CD4-positive, alpha-beta T cell treated with Interleukin-21 for 1 hour (primary cell): ENCODE data around the gene NT5DC3.

Experiments used
- DNase-seq: peaks from one replicate; pipeline ENCODE4 v3.0.0-alpha.2; 2020

Gene NT5DC3

DNA sequence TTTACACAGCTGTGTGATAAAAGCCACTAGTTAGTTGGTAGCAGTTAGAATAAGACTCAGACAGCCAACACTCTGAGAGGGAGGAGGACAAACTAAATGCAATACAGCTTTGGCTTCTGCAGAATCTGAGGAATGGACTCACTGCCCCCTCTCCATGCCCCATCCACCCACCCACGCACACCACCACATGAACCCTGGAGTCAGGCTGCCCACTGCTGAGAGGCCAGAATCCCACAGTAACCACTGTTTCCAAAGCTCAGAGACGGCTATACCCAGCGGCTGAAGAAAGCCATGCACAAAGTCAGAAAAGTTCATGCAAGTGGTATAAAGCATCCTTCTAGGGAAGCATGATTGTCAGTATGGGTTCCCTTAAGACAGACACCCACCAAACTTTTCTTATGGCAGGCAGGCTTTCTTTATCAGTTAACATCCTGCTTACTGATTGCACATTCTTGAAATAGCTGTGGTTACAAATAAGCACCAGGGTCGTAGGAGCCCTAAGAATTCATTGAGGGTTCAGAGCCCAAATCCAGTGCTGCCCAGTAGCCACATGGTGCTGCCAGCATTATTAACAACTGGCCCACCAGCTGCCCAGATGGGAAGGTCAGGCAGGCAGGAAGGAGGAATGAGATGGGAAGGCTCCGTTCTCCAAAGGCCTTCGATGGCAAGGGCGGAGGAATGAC is 61.5 kb downstream of the NT5DC3 start:
- DNase-seq: no peak

DNA sequence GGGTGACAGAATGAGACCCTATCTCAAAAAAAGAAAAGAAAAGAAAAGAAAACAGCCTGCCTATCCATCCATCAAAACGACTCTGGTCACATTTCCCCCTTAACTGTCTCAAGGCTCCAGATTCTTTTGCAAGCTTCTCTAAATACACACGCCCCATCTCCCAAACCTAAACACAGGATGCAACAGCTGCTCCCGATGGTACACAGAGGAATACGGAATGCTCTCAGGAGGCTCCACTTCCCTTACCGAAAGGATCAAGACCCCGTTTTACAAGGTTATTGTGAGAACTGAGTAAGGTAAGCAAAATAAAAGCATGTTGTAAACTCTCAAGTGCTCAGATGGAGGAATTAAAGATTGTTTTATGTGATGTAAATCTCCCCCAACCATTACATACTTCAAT is 62.3 kb downstream of the NT5DC3 start:
- no peak for DNase-seq

DNA sequence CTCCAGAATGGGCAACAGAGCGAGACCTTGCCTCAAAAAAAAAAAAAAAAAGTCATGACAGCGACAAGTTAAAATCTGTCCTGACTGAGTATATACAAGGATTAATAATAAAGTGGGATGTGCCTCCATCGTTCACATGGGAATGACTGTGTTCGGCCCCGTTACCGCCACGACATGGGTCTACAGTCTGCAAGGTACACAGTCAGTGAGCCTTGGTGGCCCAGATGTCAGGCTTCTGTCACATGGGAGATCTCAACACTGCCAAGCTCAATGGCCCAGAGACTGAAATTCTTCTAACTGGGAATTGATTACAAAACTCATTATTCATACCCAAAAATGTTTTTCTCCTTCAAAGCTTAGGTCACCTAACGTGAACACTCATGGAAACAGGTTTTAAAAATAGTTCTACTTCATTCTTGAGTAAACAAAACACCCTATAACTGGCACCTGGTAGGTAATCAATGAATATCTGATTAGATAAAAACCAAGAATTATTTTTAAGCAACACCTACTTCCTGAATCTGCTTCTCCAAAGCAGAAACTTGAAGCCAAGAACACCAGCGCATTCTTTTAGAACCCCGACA is 66.0 kb downstream of the NT5DC3 start:
- no peak for DNase-seq

DNA sequence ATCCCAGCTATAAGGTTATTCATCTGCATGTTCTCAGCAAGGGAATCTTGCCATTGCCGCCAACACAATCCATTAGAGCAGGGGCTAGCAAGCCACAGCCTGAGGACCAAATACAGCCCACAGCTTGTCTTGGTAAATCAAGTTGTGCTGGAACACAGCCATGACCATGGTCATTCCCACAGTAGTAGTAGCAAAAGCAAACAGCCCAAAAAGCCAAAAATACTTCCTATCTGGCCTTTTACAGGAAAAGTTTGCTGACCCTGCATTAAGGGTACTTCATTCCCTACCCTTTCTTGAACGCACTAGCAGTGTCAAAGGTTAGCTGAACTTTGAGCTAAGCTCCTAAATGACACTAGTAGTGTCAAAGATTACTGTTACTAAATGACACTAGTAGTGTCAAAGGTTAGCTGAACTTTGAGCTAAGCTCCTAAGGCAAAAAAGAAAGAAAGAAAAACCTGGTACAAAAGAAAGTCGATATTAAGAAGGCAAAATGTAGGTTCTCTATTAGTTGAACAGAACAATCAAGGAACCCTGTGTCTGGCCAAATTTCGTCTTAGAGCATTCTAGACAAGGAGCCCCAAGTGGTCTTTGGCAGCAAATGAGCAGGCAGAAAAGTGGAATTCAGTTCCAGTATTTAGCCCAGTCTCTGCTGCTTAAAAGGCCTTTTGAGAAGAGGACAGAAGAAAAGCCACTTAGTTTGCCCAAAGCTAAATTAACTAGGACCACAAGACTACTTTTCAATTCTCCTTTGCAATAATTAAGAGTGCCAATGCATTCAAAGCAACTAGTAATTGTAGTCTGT is 67.7 kb downstream of the NT5DC3 start:
- DNase-seq: no peak

DNA sequence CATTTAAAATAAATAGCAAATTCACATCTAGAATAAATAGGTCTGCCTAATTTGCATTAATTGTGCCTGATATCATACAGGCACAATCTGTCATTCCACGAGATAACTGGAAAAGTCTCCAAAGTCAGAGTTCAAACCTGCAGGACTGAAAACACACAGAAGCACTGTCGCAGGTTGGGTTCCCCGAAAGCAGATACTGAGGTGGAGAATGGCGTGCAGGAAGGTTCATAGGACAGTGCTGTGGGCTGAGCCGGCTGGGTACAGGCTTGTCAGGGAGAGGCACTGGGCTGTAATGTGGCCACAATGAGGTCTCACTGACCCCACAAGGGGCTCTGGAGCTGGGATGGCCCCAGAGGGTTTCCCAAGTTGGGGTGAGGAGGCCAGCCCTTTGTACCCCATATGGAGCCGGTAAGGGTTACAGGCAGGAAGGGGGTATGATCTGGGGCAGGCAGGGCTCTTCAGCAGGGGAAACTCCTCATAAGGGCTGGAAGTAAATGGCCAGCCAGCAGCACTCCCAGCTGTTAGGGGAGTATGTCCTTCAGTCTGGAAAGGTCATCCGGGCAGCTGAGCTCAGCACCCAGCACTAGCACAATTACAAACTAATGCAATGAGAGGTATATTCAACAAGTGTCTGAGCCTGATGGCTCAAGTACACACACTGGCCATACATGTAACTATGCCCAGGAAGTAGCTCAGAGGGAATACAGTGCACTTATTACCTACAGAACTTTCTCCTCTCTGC is 68.5 kb downstream of the NT5DC3 start:
- no peak for DNase-seq

DNA sequence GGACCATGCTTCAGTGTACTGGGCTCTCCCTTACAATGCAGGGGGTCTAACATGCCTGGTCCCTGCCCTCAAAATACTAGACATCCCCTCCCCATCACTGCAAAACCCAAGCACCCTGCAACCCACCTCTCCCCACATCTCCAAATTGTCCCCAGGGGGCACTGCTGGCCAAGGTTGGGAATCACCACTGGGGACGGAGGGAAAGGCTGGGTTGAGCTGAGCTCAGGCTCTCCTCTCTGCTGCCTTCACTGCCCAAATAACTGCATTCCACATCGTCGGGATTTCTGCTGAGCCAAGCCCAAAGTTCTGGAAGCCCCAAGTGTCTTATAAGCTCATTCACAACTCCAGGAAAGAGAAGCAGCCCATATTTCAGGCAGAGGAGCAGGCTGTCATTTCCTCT is 69.6 kb downstream of the NT5DC3 start:
- DNase-seq: no peak

DNA sequence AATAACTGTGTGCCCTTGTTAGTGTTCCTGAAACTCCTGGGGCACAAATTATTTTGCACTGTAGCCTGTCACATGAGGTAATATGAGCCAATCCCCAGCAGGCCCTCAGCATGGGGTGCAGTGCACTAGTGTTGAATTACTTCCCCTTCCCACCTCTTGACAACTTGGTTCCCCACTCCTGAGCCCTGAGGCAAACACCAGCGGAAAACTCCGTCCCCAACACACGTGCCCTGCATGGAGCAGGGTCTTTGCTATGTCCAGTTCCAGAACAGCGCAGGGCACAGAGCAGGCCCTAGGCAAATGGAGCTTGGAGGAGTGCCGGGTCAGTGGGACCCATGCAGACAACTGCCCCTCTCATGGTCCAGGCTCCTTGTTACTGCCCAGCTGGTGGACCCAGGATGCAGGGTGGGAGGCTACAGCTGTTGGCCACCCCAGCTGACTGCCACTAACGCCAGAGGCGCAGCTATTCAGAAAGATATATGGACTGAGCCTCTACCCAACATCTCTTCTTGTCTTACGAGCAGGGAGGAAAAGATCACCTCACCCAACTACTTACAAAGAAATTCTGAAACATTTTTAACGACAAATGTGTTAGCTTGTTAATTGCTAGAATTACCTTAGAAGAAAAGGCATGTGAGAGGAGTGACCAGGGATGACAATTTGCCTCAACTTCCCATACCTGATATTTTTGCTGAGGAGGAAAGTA is 71.6 kb downstream of the NT5DC3 start:
- no peak for DNase-seq

DNA sequence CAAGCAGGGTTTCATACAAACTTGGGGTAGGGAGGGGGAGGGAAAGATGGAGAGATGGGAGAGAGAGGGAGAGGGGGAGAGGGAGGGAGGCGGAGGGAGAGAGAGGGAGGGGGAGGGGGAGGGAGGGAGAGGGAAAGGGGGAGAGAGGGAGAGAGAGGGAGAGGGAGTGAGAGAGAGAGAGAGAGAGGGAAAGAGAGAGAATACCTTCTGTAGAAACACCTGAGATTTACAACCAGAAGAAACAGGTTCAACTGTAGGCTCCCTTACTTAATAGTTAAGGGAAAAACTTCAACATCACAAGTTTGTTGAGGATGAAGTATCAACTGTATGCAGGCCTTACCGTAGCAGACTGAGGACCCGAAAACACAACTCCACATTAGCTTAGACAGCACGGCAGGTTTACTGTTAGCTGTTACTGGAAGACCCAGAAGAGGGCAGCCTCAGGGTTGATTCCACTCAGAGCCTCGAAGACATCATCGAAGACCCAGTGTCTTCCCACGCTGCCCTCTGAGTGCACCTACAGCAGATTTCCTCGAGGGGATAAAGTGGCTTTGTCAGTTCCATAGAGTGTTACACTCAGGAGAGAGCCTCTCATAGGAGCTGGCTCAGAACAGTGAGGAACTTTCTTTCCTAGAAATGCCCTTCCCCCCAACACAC is 72.4 kb downstream of the NT5DC3 start:
- no peak for DNase-seq

DNA sequence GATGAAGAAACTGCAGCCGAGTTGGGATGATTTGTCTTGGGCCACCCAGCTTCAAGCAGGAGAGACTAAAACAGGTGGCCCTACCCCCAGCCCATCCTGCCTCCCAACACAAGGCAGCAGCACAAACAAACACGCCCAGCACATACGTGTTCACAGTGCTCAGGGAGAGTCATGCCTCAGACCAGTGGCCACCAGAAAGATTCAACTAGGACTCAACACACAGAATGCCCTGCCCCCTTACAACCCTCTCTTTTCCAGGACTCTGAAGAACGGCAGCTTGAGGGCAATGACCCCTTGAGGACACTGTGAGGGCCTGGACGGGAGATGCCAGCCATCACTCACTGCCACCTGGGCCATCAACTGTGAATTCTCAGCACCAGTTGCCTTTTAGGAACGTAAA is 75.0 kb downstream of the NT5DC3 start:
- no peak for DNase-seq

DNA sequence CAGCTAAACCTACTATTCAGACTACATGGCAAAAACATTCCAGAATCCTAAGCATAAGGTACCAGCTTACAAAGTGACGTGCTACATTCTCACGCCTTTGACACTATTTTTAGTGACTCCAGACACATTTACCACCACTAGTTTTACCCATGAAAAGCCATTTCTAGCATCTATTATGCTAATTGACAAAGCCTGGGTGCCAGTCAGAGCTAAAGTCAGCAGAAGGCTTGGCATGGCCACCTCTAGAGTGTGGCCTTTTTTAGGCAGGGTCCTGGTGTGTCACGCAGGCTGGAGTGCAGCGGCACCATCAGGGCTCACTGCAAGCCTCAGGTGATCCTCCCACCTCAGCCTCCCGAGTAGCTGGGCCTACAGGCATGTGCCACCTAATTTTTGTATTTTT is 75.7 kb downstream of the NT5DC3 start:
- DNase-seq: no peak

DNA sequence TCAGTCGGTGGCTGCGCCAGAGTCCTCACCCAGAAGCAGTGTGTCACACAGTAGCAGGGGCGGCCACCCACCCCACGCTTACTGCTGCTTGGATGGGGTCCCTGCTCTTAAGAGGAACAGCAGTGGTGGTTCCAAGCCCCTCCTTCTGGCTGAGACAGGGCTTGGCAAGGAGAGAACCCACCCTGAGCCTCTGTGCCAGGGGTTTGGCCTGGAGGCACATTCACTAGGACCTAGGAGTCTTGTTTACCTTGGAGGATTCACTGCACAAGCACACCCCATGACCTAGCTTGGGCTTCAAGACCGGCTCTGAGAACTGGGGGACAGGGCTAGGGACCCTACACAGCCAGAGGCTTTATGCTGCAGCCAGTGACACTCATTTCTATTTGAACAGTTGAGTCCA is 78.6 kb downstream of the NT5DC3 start:
- no peak for DNase-seq

DNA sequence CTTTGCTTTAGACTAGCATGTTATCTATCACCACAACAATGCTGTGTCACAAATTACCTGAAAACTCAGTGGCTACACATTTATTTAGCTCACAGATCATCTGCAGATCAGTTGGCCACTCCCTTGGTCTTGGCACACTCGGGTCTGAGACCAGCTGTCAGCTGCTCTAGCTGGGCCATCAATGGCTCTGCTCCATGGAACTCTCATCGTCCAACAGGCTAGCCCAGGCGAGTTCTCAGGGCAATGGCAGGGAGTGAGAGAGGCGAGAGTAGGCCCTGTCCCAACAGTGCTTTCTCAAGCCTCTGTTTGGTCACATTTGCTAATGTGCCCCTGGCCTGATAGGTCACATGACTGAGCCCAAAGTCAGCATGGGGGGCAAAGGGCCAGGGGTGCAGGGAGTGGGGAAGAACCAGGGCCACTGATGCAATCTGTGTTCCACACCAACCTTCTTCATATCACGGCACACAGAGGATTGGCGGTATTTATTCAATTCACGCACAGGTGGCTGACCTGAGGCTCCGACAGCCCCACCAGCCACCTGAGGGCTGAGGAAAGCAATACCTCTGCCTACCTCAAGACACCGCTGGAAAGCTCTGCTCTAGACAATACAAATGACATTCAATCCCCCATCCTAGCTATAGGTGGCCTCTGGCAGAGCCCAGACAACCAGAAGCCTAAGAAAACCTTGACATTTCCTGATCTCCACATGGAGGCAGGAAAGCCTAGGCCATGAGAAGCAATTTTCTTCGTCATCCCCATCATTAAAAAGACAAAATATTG is 82.5 kb downstream of the NT5DC3 start:
- DNase-seq: no peak

DNA sequence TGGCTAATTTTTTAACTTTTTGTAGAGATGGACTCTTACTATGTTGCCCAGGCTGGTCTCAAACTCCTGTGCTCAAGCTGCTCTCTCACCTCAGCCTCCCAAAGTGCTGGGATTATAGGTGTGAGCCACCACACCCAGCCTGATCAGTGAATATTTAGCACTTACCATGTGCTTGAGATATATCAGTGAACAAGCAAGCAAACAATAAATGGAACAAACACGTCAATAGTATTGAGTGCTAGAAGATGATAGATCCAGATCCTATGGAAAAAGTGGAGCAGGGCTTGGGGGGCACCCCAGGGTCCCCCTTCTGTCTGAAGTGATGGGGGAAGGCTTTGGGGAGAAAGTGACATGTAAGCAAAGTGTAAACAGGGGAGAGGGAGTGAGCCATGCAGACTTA is 83.8 kb downstream of the NT5DC3 start:
- no peak for DNase-seq

DNA sequence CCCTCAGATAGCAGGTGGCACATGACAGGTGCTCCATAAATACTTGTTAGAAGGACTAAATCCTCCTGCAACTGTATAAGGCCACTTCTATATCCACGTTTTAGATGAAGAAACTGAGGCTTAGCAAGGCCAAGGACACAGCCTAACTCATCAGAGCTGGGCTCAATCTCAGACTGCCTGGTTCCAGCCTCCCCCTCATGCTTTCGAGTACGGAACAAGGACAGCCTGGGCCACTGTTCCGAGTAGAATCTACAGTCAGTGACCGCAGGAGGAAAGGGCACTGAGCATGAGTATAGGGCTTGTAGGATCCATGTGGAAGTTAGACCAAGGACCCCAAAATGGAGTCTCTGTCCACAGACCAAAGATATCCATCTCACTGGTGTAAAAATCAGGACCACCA is 84.6 kb downstream of the NT5DC3 start:
- DNase-seq: no peak

DNA sequence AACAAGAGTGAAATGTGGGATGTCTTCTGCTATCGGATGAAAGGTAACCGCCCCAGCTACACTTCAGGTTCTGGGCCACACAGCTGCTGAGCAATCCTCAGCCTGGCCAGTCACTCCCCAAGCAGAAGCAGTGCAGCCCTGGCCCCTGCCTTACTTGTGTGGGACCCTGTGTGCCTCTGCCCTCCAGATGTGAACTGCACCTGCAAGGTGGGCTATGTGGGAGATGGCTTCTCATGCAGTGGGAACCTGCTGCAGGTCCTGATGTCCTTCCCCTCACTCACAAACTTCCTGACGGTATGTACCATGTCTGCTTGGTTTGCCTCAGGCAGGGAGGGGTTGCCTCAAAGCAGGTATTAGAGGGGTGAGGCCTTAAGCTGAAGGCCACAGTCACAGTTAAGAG is 85.6 kb downstream of the NT5DC3 start:
- no peak for DNase-seq

DNA sequence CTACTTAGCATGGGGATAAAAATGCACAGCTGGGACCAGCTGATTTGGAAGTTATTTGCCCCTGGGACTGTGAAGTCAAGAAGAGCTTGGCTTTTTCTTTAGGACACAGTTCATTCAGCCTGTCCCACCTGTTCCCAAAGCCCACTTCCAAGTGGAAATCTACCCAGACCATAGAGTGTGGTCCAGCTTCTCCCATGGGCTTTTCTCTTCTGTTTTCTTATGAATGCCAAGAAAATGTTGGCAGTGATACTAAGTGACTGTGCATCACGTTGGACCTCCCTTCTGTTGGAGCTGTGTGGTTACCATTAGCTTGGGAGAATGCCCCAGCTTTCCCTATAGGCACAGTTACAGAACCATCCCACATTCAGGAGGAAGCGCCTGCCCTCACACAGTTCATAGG is 89.4 kb downstream of the NT5DC3 start:
- no peak for DNase-seq

DNA sequence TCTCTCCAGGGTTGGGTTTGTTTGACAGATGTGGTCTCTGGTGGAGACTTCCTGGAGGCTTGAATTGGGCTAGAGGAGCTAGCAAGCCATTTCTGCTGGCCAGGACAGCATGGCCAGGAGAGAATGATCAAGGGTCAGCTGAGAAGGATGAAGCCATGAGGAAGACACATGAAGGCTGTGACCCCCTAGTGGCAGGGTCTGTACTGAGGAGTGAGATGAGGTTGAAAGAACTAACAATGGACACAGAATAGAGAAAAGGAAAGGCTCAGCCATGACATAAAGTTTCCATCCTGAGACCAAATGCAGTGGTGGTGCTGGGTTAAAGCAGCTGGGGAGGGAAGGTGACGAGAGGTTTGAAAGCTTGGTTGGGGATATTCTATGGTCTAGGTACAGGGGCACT is 89.9 kb downstream of the NT5DC3 start:
- no peak for DNase-seq

DNA sequence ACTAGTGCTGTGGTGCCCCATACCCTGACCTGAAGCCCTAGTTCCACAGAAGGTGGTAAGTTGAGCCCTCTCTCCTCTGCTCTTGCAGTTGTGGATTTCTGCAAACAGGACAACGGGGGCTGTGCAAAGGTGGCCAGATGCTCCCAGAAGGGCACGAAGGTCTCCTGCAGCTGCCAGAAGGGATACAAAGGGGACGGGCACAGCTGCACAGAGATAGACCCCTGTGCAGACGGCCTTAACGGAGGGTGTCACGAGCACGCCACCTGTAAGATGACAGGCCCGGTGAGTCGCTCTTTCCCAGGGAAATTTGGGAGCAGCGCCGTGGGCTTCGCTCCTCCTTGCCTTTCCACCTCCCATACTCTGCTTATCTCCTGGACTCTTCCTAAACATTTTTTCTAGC is 92.2 kb downstream of the NT5DC3 start:
- no peak for DNase-seq

DNA sequence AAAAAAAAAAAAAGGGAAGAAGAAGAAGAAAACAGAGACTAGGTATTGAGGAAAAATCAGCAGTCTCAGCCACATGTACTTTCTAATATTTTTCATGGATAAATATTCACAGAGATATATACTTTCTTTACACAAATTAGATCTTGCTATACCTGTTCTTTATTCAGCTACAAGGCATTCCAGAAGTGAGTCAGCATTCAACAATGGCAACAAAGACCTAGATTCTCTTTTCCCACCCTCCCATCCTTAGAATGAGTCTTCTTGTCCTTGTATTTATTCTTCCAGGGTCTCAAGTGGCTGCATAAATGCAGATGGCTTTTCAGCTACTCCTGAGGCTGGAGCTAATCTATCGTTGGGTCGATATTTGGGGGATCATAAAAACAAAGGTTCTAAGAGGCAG is 93.0 kb downstream of the NT5DC3 start:
- DNase-seq: no peak

DNA sequence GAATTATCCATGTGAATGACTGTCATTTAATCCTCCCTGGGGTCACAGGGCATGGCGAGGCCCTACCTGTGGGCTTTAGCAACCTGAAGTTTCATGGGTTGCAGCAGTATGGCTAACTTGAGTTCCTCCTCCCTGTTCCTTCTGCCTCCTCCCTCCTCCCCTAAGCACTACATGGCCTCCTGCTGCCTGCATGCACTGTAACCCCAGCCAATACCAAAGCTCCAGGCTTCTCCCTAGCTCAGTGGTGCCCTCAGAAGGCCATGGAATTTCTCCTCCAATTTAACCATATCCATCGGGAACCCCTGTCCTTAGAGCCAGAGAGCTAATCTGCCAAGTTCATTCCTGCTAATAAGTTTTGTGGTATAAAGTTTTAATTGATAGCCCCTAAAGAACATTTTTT is 95.1 kb downstream of the NT5DC3 start:
- no peak for DNase-seq

DNA sequence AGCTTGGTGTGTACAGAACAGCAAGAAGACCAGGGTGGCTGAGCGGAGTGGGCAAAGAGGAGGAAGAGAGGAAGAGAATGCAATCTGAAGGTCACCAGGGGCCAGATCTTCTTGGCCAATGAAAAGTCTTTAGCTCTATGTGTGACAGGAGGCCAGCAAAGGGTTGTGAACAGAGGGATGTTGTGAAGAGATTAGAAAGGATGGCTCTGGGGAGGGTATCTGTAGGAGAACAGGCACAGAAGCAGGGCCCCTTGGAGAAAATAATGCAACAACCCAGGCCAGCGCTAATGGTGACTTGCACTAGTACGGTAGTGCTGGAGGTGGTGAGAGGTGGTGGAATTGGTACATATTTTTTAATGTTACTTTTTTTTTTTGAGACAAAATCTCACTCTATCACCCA is 97.2 kb downstream of the NT5DC3 start:
- no peak for DNase-seq
